HuH-7.5 (cell line): ENCODE results near the gene ZNF827.
"Not testable (repeated sequence)": the region's sequence is repeated elsewhere in the genome, so short reads cannot be mapped to it uniquely, and the experiment has no call there.

Experiments used
- DNase-seq: peaks from one replicate; pipeline ENCODE4 v3.0.0; 2011; ENCODE audit warnings: low spot score

ZNF827 gene

GRCh38 chr4:145866991-145867390 is 71.6 kb downstream of the ZNF827 start:
- no peak for DNase-seq

GRCh38 chr4:145865274-145865941 is 73.2 kb downstream of the ZNF827 start:
- no peak for DNase-seq

GRCh38 chr4:145863191-145863590 is 75.4 kb downstream of the ZNF827 start:
- DNase-seq: no peak

DNA sequence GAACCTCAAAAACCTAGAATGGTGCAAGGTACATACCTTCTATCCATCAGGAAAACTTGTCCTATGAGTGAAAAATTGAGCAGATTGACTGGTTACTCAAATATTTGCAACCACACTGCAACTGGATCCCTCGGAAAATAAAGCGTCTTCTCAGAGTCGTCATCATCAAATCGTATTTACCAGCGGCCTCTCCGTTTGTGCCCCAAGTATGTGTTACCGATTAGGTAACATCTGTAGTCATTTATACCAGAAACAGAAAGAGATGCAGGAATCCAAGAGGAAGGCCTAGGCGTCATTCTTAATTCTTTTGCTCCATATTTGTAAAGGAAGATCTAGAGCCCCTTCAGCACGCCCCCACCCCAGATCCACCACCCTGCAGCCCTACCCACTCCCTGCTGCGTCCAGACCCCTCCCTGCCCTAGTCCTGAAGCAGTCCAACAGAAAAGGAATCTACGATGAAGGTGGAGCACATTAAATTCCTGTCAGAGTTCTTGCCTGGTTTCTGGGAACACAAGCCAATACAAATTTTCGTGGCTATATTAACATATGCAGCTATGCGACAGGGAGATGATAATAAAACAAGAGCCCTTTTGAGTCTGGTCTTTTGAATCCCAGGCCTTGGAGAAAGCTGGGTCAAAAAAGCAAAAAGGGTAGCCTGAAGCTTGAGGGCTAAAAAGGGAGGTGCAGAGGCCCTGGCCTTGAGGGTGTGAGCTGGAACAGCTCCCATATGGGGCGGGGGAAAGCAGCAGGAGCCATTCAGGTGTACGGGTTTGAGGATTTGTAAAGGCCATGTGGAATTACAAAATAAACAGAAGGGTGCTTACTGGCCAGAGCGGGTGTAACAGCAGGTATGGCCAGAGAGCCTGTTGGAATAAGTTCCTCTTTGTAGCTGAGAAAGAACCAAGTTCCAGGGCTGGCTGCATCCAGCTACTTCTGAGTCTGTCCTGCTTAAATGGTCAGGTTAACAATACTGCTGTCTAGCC is 77.0 kb downstream of the ZNF827 start:
- no peak for DNase-seq

DNA sequence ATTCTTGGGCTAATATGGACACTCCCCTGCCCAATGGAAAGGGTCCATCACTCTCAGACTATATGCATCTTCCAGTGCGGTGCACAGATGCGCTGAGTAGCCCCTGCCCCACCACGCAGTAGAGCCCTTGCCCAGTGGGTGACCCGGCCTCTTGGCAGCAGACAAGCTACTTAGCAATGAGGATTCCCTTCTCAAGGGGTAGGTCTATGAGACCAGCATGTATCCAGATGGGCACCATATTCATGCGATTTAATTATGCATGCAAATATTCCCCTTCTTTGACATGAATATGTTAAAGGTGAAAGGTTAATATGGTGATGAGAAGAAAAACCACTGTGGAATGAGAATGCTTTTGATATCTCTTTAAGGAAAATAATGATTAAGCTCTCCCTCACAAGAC is 77.7 kb downstream of the ZNF827 start:
- DNase-seq: no peak

GRCh38 chr4:145860446-145860845 is 78.2 kb downstream of the ZNF827 start:
- DNase-seq: no peak

DNA sequence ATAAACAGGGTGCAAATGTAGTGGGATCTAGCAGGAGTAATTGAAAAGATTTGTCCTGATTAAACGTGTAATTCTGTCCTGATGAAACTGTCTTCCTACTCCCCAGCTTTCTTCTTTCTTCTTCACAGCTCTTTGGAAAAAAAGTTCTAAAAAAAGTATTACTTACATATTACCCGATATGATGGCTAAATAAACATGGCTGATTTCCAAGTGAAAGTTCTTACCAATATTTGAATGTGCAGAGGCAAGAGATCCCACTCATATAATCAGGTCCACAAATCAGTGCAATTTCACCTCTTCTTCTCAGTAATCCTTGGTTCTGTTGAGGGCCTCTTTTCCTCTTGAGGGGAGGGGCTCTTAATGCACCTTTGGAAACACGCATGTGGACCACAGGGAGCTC is 78.7 kb downstream of the ZNF827 start:
- DNase-seq: no peak

- DNase-seq: no peak
Observed at GRCh38 chr4:145859426-145859825, 79.2 kb downstream of the ZNF827 start.

- DNase-seq: no peak
Observed at GRCh38 chr4:145852256-145852839, 86.3 kb downstream of the ZNF827 start.

DNA sequence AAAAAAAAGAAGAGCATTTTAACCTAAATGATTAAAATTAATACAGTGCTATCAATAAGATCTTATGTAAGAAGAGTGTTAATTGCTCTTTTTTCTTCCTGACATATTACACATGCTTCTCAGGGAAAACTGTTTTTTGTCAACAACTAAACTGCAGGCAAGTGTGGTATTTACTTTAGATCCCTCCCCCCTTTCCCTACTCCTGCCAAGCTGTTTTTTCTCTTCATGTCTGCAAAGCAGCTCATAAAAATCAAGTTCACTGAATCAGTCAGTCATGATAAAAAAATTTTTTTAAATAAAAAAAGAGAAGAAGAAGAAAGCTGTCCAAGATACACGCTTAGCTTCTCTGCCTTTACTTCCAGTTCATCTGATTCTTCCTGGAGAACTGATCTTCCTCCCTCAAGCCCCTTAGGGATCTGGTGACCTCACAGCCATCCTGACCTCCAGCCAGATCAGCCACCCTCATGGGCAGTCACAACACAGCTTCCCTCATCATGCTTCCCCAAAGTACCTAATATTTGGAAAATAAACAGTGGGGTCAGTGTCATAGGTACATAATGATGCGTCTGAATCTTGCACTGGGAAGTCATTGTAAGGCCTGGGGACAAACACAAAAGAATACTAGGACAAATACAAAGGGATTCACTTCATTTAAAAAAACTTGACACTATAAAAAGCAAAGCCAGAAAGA is 87.0 kb downstream of the ZNF827 start:
- DNase-seq: peak; percentile 8

GRCh38 chr4:145847764-145848163 is 90.9 kb downstream of the ZNF827 start:
- no peak for DNase-seq

GRCh38 chr4:145845118-145845517 is 93.5 kb downstream of the ZNF827 start:
- DNase-seq: no peak

GRCh38 chr4:145843639-145844038 is 95.0 kb downstream of the ZNF827 start:
- DNase-seq: no peak

DNA sequence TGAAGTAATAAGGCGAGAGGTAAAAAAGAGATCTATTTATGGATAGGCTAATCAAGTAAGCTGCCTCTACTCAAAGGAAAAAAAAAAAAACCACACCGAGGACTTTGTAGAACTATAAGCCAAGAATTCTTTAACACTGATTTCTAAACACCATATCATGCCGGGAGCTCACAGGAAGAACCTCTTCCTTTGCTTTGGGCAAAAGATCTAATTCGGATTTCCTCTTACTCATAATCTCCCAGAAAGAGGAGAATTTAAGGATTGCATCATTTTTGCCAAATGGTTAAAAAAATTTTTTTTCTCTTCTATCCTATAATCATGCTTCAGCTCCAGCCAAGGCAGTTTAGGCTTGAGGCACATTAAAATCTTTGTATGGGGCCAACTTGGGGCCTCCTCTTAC is 95.5 kb downstream of the ZNF827 start:
- no peak for DNase-seq

DNA sequence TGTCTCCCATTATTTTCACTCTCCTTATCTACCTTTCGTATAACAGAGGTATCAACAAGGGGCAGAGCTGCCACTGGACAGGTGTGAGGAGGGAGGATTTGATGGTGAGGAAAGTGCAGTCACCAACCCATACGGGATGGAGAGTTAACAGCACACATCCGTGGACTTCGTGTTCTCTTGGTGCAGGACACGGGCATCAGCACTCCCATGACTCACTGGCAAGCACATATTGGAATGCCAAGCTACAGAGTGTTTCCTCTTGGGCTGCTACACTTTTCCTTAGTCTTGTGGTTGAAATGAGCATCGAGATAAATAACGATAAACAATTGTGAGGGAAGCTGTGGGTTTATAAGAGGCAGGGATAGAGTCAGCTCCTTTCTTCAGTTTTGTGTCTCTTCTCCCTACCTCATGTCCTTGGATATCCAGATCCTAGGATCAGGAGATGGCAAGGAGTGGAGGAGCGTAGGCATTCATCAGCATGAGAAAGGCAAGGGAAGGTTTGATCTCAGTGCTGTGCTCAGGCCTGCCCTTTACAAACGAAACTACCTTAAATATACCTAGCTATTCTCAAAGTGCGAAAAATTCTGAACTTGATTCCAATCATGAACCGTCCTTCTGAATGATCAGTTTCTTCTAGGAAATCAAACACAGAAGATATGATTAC is 96.3 kb downstream of the ZNF827 start:
- no peak for DNase-seq

GRCh38 chr4:145840801-145841200 is 97.8 kb downstream of the ZNF827 start:
- no peak for DNase-seq

GRCh38 chr4:145840162-145840768 is 98.4 kb downstream of the ZNF827 start:
- no peak for DNase-seq

- no peak for DNase-seq
Observed at GRCh38 chr4:145839151-145839550, 99.5 kb downstream of the ZNF827 start.

- not testable (repeated sequence) for DNase-seq
Observed at GRCh38 chr4:145832384-145832783, 106.2 kb downstream of the ZNF827 start.

GRCh38 chr4:145830699-145831098 is 107.9 kb downstream of the ZNF827 start:
- no peak for DNase-seq
